ENCODE results near the gene HIVEP2.

DNA sequence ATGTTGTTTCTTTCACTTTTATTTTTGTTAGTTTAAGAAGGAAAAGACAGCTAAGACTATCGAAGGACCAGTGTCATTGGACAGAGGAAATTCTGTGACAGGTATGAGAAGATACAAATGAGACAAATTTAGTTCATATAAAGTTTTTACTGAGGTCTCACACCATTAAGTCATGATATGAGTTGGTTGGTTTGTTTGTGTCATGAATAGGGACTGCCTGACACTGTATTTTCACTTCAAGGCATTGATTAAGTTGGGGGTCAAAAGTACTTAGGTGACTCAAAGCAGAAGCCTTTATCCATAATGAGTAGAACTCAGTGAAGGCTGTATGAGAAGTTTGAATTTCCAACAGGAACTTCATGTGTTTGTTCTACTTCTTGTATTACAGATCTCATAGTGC is 21.3 kb upstream of the HIVEP2 start:
- TF ChIP-seq, protein P1, sequence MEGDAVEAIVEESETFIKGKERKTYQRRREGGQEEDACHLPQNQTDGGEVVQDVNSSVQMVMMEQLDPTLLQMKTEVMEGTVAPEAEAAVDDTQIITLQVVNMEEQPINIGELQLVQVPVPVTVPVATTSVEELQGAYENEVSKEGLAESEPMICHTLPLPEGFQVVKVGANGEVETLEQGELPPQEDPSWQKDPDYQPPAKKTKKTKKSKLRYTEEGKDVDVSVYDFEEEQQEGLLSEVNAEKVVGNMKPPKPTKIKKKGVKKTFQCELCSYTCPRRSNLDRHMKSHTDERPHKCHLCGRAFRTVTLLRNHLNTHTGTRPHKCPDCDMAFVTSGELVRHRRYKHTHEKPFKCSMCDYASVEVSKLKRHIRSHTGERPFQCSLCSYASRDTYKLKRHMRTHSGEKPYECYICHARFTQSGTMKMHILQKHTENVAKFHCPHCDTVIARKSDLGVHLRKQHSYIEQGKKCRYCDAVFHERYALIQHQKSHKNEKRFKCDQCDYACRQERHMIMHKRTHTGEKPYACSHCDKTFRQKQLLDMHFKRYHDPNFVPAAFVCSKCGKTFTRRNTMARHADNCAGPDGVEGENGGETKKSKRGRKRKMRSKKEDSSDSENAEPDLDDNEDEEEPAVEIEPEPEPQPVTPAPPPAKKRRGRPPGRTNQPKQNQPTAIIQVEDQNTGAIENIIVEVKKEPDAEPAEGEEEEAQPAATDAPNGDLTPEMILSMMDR (IDR thresholded peaks at IDR 0.05) = no peak
- TF ChIP-seq RFX5 (IDR thresholded peaks at IDR 0.05) (no peak), ESRRA (IDR thresholded peaks at IDR 0.05; ENCODE audit: borderline replicate concordance, low read length) (no peak), KDM5A (IDR thresholded peaks at IDR 0.05) (no peak), RAD21 (conservative IDR thresholded peaks at IDR 0.05 in 1 of 2, IDR thresholded peaks at IDR 0.05 in 1 of 2) (no peak)
